ENCODE results near the gene ARMC2.

DNA sequence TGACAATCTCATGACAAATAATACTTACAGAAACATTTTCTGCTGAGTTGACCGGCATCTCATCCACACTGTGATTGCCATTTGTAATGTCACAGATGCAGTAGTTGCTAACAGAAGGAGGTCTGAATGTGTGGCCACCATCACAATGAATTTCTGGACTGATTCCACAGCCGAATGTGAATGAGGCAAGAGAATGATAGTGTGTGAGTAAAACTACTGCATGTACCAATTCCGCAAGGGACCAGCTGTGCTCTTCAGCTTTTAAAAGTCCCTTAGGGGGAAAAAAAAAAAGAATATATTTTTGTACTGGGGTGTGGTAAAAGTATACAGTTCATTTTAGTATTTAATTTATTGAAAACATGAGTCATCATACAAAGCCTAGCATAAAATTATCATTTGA is 150.3 kb downstream of the ARMC2 start:
- no peak for TF ChIP-seq CTCF (IDR thresholded peaks at IDR 0.05)
- no peak for TF ChIP-seq EZH2 (IDR thresholded peaks at IDR 0.05; ENCODE audit: borderline replicate concordance, insufficient read depth, low read depth, low read length, poor library complexity, severe bottlenecking)

Measured in B cell (primary cell).